HG02571 (cell line): ENCODE results near the gene DISP3.

Experiments used
- ATAC-seq: cut with Tn5 transposase; IDR thresholded peaks from one replicate; pipeline ENCODE4 v1.9.1; 2021; ENCODE audit warnings: mild to moderate bottlenecking, moderate library complexity; ENCODE audit not compliant: unreplicated experiment

Gene DISP3

DNA sequence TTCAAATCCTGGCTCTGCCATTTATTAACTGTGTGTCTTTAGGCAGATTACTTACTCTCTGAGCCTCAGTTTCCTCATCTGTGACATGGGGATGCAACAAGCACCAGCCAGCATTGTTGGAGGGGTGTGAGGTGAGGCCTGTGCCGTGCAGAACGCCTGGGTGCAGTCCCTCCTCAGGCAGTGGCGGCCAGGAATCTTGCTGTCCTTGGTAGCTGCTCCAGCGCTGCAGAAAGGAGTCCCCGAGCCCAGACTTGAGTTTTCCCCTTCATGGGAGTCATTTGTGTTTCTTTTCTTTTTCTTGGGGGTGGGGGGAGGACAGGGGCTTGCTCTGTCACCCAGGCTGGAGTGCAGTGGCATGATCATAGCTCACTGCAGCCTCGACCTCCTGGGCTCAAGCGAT, 46.6 kb downstream of the DISP3 start:
- no peak for ATAC-seq

DNA sequence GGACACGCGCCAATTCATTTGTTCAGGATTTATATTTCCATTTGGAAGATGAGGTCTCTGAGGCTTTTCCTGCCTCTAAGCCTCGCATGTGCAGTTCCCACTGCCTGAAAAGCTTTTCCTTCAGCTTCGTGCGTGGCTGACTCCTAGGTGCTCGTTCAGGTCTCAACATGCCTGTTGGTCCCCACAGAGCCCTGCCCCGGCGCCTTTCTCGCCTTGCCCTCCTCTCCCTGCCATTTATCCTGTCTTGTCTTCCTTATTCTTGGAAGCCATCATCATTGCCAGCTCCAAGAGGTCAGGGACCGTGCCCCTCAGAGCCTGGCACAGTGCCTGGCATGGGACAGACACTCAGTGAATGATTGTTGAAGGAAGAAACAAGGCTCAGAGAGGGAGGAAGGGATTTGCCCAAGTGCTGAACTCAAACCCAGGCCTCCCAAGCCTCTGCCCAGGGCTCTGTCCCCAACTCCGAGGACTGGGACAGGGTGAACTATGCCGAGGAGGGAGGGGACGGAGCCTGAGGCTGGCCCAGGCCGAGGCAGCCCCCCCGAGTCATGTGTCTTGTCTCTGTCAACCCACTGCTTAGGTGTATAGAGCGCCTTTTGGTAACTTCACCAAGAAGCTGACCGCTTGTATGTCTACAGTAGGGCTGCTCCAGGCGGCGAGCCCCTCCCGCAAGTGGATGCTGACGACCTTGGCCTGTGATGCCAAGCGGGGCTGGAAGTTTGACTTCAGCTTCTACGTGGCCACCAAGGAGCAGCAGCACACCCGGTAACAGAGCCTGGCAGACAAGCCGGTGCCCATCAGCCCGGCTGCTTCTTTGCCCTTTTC, 47.3 kb downstream of the DISP3 start:
- ATAC-seq = no peak

- no peak for ATAC-seq
Observed at GRCh38 chr1:11527541-11528452, 48.8 kb downstream of the DISP3 start.

- no peak for ATAC-seq
Observed at GRCh38 chr1:11528611-11529261, 49.8 kb downstream of the DISP3 start.

DNA sequence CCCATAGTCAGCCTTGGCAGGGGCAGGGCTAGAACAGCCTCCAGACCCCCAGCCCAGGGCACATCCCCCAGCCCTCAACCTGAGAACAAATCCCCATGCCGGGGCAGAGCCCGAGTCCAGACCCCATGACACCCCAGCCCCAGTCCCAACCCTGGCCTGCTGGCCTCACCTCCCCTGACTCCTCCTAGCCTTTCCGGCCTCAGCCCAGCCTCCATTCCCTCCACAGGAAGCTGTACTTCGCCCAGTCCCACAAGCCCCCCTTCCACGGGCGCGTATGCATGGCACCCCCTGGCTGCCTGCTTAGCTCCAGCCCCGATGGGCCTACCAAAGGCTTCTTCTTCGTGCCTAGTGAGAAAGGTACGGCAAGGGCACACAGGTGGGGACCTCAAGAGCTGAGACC, 50.4 kb downstream of the DISP3 start:
- no peak for ATAC-seq

DNA sequence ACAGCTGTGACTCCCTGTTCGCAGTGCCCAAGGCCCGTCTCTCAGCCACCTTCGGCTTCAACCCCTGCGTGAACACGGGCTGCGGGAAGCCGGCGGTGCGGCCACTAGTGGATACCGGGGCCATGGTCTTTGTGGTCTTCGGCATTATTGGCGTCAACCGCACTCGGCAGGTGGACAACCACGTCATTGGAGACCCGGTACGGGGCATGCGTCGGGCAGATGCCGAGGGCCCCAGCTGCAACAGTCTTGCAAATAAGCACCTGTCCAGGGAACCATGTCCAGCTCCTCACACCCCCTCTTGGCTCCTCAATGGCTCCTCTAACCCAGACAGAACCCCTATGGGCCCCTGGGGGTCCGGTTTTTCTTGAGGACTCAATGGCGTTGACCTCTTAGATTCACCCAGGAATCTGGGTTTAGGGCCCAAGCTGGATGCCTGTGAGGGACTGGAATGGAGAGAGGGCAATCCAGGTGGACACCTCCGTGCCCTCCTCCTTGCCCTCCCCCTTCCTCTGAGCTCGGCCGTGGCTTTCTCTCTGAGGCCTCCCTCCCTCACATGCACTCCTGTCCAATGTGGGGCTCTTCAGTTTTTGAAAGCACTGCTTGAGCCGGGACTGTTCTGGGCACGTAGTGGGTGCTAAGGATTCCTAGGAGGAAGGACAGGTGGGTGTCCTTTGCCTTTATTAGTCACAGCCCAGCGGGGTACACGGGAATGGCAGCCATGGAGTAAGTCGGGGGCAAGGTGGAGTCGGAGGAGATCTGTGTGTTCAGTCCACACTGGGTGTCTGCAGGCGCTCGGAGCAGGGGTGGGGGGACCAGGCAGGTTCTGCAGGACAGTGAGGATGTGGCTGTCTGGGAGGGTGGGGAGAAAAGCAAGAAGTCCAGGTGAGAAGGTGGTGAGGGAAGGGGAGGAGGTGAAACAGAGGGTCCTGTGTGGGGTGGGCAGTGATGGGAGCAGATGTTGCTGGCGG, 51.1 kb downstream of the DISP3 start:
- ATAC-seq = no peak

GRCh38 chr1:11530731-11531311, 51.9 kb downstream of the DISP3 start:
- no peak for ATAC-seq

DNA sequence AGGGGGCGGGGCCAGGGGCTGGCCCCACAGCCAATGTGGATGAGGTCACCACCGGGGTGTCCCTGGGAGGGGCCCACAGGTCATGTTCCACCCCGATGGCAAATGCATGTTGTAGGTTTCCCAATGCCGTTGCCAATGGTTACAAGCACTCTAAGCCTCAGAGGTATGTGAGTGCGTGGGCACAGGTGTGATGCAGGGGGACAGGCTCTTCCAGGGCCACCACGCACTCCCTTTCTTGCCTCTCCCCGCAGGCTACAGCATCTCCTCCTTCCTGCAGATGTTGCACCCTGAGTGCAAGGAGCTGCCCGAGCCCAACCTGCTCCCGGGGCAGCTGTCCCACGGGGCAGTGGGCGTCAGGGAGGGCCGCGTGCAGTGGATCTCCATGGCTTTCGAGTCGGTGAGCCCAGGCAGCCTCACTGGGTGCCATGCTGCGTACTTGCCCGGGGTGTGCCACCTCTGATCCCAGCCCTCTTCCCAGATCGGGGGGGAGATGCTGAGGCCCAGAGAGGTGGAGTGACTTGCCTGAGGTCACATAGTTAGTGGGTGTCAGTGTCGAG, 52.4 kb downstream of the DISP3 start:
- ATAC-seq = no peak

DNA sequence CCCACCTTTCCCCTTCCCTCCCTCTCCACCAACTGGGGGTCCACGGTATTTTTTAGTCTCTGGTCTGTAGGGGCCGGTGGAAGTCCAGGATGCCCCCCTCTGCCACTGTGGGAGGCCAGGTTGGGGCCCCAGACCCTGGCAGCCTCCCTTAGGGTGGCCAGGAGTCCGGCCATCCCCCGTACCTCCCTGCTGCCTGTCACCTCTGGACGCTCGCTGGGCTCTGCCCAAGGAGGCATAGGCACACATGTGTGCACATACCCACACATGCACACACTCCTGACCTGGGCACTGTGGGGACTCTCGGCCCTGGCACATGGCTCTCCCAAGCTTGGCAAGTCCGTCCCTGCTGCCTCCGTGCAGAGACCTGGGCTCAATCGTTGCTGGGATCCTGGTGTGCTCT, 53.0 kb downstream of the DISP3 start:
- no peak for ATAC-seq

DNA sequence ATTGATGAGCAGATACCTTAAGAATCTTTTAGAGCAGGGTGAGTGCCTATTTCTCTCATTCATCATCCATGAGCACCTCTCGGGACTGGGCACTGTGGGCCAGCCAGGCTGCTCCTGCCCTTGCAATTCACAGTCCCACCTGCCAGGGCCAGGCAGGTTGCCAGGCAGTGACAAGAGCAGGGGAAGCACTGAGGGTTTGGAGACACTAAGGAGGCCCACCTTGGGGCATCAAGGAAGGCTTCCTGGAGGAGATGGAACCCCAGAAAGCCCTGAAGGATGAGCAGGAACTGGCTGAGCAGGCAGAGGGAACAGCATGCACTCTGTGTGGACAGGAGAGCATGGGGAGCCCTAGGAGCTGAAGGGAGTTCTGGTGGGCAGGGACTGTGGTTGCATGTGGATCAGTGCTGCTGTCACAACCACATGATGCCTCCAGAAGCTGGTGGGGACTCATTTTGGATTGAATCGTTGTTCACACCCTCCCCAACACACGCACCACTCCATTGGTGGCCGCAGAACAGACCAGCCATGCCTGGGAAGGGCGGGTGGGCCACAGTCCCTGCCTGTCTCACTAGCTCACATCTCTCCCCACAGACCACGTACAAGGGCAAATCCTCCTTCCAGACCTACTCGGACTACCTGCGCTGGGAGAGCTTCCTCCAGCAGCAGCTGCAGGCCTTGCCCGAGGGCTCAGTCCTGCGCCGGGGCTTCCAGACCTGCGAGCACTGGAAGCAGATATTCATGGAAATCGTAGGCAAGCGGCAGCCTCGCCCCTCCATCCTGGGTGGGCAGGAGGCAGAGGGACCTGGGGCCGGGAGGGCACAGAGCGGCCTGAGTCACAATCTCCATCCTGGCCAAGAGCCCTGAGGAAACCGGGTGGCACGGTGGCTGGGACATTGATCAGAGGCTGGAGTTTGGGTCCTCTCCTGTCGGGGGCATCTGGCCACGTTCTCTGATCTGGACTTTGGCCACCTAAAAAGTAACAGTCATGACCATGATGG, 55.1 kb downstream of the DISP3 start:
- ATAC-seq = no peak

DNA sequence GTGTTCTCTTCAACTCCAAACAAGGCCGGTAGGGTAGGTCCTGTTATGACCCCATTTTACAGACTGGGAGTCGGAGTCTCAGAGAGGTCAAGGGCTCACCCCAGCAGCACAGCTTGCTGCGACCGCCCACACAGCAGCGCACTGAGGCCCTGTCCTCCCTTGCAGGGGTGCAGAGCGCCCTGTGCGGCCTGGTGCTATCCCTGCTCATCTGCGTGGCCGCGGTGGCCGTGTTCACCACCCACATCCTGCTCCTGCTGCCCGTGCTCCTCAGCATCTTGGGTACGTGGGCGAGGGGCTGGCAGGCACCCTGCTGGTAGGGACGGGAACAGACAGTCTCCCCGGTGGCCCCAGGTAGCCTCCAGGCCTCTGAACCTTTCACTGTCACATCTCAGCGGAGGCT, 55.9 kb downstream of the DISP3 start:
- no peak for ATAC-seq

- ATAC-seq = no peak
Observed at GRCh38 chr1:11535316-11535715, 56.4 kb downstream of the DISP3 start.

DNA sequence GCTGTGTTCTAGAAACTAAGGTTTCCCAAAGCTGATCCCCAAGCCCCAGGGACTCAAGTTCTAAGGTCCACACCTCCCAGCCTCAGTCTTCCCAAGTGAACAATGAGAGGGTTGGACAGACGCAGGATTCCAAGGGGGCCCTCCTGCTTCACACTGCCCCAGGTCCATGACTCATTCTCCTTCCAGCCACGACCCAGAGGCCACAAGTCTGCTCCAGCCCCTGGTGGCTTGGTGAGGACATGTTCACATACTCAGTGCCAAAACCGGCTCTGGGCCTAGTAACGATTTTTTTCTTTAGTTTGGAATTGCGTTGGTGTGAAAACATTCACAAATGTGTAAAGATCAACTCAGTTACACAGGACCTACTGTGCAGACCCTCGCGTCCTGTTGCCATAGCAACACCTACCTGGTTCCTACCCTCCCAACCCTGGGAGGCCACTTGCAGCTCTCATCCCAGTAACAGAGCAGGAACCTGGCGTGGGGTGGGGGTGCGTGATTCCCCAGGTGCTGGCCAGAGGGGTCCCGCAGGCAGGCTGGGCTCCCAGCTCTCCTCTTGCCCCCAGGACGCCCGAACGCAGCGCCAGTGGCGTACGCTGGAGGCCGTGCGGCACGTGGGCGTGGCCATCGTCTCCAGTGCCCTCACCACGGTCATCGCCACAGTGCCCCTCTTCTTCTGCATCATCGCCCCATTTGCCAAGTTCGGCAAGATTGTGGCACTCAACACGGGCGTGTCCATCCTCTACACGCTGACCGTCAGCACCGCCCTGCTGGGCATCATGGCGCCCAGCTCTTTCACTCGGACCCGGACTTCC, 57.0 kb downstream of the DISP3 start:
- ATAC-seq = no peak

DNA sequence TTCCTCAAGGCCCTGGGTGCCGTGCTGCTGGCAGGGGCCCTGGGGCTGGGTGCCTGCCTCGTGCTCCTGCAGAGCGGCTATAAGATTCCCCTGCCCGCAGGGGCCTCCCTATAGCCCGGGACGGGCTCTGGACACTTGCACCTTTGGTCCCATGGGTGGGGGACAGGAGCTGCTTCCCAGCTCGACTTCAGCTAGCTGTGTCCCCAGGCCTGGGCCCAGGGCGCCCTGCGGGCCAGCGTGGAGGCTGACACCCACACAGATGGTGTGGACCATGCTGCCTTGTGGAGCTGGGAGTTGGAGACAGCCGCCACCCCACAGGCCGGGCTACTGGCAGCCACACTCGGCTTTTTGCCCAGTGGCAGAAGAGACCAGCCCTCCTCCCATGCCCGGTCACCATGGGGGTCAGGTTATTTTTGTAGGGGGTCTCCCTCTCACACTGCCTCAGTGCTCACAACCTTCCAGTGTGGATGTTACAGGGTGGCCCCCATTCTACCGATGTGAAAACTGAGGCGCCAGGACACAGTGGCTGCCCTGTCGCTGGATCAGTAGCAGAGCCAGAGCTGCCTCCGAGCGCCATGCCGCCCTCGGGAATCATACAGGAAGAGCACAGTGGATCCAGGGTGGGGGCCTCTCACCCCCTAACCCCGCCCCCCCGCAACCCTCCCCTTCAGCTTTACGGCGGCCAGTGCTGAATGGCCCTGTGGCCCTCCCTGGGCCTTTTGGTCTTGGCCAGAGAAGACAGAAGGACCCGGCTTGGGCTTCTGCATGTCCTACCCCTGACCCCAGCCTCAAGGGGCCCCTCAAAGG, 57.8 kb downstream of the DISP3 start:
- no peak for ATAC-seq

GRCh38 chr1:11537380-11537764, 58.4 kb downstream of the DISP3 start:
- ATAC-seq = no peak

- no peak for ATAC-seq
Observed at GRCh38 chr1:11537854-11538591, 59.1 kb downstream of the DISP3 start.
